ENCODE results near the gene MPL.

The MPL gene

GRCh38 chr1:43337588-43337987 is at the start of gene MPL:
Gene MPL (plus strand): TSS chr1:43337818. CDS start chr1:43337849, 31 bp downstream.
- no peak for DNase-seq (ENCODE audit: low read depth)

- no peak for DNase-seq (ENCODE audit: low read depth)
Measured at GRCh38 chr1:43288058-43288784, 49.4 kb upstream of the MPL start.

- no peak for DNase-seq (ENCODE audit: low read depth)
Measured at GRCh38 chr1:43288785-43289706, 48.6 kb upstream of the MPL start.

- DNase-seq (ENCODE audit: low read depth), result no peak
Measured at GRCh38 chr1:43292216-43292615, 45.4 kb upstream of the MPL start.

- no peak for DNase-seq (ENCODE audit: low read depth)
Measured at GRCh38 chr1:43292679-43293078, 44.9 kb upstream of the MPL start.

- no peak for DNase-seq (ENCODE audit: low read depth)
Measured at GRCh38 chr1:43293176-43293575, 44.4 kb upstream of the MPL start.

GRCh38 chr1:43293896-43294760 is 43.5 kb upstream of the MPL start:
- DNase-seq (ENCODE audit: low read depth), result no peak

GRCh38 chr1:43294761-43295160 is 42.9 kb upstream of the MPL start:
- no peak for DNase-seq (ENCODE audit: low read depth)

GRCh38 chr1:43296207-43296606 is 41.4 kb upstream of the MPL start:
- no peak for DNase-seq (ENCODE audit: low read depth)

GRCh38 chr1:43298055-43298454 is 39.6 kb upstream of the MPL start:
- DNase-seq (ENCODE audit: low read depth), result no peak

- no peak for DNase-seq (ENCODE audit: low read depth)
Measured at GRCh38 chr1:43299101-43299500, 38.5 kb upstream of the MPL start.

GRCh38 chr1:43300378-43301094 is 37.1 kb upstream of the MPL start, which contains the start of gene TIE1:
Gene TIE1 (plus strand): TSS chr1:43300982. CDS start chr1:43301072, 90 bp downstream.
- no peak for DNase-seq (ENCODE audit: low read depth)

- no peak for DNase-seq (ENCODE audit: low read depth)
Measured at GRCh38 chr1:43302201-43302600, 35.4 kb upstream of the MPL start.

- DNase-seq (ENCODE audit: low read depth), result no peak
Measured at GRCh38 chr1:43302721-43303470, 34.7 kb upstream of the MPL start.

- no peak for DNase-seq (ENCODE audit: low read depth)
Measured at GRCh38 chr1:43303471-43304313, 33.9 kb upstream of the MPL start.

- DNase-seq (ENCODE audit: low read depth), result no peak
Measured at GRCh38 chr1:43304314-43304681, 33.3 kb upstream of the MPL start.

GRCh38 chr1:43304771-43305300 is 32.8 kb upstream of the MPL start:
- DNase-seq (ENCODE audit: low read depth), result no peak

- DNase-seq (ENCODE audit: low read depth), result no peak
Measured at GRCh38 chr1:43305461-43305860, 32.2 kb upstream of the MPL start.

GRCh38 chr1:43305926-43306687 is 31.5 kb upstream of the MPL start:
- no peak for DNase-seq (ENCODE audit: low read depth)
